Activated CD4-positive, CD25-positive, alpha-beta regulatory T cell treated with anti-CD3 and anti-CD28 coated beads, Interleukin-2, amount 50 U/mL, for 24 hours (primary cell): ENCODE data around the gene CNTN1.

Source experiments
- ATAC-seq, 2 donors: fragments of 150-1000 bp; cut with Tn5 transposase; one replicate each; pipeline ENCODE4 v1.10.0; 2021; ENCODE audit warnings: mild to moderate bottlenecking in 1 of 2, moderate library complexity in 1 of 2

Gene CNTN1

GRCh38 chr12:40864891-40865290 lies 172.7 kb downstream of the CNTN1 start:
- ATAC-seq, result no peak

DNA sequence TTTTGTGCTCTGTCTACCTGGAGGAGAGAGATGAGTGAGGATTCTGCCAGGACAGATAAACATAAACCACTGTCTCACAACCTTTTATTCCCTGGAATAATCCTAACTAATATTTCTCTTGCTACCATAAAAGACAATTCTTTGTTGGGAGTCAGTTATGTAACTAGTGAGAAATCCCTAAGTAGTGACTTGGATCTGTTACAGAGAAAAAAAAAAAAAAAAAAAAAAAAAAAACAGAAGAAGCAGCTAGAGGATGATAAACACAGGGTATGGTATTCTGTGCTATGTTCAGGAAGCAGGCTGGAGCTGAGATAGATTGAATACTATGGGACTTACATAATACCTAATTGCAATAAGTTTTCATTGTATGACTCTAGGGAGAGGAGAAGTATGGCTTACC lies 178.7 kb downstream of the CNTN1 start:
- no peak for ATAC-seq

DNA sequence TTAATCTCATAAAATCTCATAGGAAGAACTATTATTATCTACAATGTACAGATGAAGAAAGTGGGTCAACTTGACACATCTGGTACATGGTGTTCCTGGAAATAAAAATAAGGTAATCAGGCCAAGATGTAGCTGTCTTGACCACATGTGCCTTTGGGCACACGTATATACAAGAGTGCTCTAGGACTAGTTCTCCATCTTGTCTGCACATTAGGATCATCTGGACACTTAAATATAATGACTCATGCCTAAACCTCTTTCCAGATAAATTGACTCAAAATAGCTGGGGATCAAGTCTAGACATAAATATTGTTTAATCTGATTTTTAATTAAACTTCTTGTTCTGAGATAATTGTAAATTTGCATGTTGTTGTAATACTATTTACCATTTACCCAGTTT lies 182.6 kb downstream of the CNTN1 start:
- ATAC-seq, result no peak

DNA sequence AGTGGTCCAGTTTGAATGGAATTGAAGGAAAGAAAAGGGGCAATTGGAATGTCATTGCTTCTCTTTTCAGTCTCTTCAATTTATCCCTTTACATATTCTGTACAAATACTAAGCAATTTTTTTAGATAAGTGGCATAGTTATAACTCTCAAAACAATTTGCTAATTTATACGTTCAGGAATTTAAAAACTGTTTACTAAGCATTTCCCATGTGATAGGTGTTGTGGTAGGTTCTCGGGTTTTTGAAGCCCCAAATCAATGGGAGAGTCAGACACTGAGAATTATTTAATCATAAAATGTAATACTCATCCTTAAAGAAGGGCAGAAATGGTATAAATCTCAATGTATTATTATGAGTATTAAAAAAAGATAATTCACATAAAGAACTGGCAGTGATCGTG lies 197.1 kb downstream of the CNTN1 start:
- no peak for ATAC-seq

- ATAC-seq, result no peak
Observed at GRCh38 chr12:40892528-40892927, 200.3 kb downstream of the CNTN1 start.

DNA sequence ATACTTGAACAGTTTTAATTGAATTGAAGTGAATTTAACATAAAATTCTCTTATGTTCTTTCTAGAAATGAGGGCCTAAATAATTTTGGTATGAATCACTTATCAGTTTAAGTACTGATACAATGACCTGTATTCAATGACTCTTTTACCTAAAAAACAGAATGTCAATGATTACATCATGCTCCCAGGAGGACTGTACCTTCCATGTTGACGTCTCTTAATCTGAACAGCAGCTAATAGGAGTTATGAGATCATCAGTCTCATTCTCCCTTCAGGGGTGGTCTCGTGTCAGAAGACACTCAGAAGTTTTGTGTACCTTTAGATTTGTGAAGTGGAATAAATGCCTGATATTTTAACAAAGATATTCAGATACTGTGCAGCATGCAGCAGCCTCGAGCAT lies 206.3 kb downstream of the CNTN1 start:
- no peak for ATAC-seq

- no peak for ATAC-seq
Observed at GRCh38 chr12:40903040-40903439, 210.8 kb downstream of the CNTN1 start.

GRCh38 chr12:40907115-40907527 lies 214.9 kb downstream of the CNTN1 start:
- ATAC-seq, result no peak

GRCh38 chr12:40911676-40912075 lies 219.4 kb downstream of the CNTN1 start:
- no peak for ATAC-seq

- ATAC-seq, result no peak
Observed at GRCh38 chr12:40915172-40915571, 222.9 kb downstream of the CNTN1 start.

- no peak for ATAC-seq
Observed at GRCh38 chr12:40917561-40917960, 225.3 kb downstream of the CNTN1 start.

DNA sequence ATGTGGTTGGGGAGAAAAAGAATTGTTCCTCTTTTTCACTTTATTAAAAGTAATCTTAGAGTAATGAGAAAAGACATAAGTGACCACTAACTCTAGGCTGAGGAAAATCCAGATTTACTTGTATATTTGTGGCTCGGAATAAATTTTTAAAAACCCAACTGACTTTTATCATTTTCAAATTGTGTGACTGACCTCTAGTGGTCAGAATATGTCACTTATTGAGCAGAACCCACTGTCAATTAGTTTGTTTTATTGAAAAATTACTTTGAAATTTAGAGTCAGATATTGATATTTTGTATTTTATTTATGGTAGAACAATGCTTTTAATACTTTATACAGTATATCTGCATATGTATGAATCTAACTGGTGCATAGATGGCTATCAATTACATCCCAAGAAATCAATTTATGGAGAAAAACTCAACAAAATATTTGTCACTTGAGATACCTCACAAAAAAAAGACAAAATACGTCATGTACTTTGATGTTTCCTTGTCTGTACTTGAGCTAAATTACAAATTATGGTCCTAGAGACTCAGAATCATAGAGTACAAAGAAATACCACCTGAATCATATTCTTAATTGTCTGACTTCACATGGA lies 229.4 kb downstream of the CNTN1 start:
- no peak for ATAC-seq

DNA sequence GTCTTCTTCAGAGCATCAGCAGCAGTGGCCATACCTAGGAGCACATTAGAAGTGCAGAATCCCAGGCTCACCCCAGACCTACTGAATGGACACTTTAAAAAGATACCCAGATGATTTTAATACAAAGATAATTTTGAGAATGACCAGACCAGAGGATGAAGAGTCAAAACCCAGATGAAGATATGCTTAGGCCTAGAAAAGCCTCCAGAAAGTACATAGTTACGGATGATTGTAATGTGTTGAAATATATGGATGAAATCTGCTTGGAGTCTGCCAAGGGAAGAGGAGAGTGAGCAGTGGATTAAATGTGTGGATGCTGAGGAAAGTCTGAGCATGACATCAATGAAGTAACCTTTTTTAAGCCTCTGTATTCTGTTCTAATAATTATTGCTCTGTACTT lies 245.7 kb downstream of the CNTN1 start:
- no peak for ATAC-seq

GRCh38 chr12:40942326-40942725 lies 250.1 kb downstream of the CNTN1 start:
- ATAC-seq, result no peak

DNA sequence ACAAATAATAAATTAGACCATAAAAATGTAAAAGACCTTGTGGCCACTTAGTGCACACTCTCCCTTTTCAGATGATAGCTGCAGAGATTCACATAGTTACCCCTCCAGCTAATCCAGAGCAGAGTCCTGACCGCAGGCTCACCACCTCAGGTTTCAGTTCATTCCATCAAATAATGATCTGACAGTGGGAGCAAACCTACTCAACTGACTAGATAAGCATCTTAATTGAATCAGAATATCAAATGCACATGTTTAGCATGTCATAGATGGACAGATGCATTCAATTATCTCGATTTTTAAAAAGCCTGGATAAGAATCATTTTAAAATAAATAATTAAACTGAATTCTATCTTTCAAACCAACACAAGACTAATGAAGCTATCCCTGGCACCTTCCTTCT lies 253.5 kb downstream of the CNTN1 start:
- ATAC-seq, result no peak

- no peak for ATAC-seq
Observed at GRCh38 chr12:40946612-40947194, 254.5 kb downstream of the CNTN1 start.

GRCh38 chr12:40947797-40948196 lies 255.6 kb downstream of the CNTN1 start:
- no peak for ATAC-seq

- ATAC-seq, result no peak
Observed at GRCh38 chr12:40953076-40953475, 260.8 kb downstream of the CNTN1 start.

DNA sequence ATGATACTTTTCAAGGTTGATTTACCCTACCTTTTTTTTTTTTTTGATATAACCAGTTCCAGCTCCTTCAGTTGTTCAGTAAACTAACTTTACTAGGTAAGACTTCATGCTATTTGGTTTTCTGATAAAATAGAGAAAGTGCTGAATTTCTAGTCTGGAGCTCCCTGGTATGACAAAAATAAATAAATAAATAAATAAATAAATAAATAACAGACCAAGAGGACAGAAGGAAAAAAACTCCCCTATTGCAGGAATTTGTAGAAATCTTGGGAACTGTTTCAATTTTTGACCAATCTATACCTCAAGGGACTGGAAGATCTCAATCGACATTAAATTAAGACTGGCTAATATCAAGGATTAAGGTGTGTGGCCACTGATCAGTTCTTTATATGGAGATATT lies 265.2 kb downstream of the CNTN1 start:
- no peak for ATAC-seq

- ATAC-seq, result no peak
Observed at GRCh38 chr12:40959041-40959440, 266.8 kb downstream of the CNTN1 start.

- no peak for ATAC-seq
Observed at GRCh38 chr12:40963751-40964150, 271.5 kb downstream of the CNTN1 start.

DNA sequence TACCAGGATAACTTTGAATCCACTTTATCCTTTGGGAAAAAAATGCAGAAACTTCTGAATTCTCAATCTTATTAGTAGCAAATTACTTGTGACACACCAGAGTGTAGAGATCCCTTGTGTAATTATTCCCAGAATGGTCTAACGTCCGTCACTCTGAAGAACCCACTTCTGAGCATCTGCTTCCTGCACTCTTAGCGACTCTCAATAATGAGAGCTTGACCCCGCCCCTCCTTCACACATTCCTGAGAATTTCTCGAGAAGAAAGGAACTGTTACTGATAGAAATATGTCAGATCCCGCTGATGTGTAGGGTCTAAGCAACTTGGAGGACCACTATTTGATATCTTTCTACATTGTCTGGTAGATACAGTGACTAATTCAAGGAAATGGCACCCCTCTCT lies 277.6 kb downstream of the CNTN1 start:
- no peak for ATAC-seq

GRCh38 chr12:40970320-40970907 lies 278.2 kb downstream of the CNTN1 start:
- ATAC-seq, result no peak

DNA sequence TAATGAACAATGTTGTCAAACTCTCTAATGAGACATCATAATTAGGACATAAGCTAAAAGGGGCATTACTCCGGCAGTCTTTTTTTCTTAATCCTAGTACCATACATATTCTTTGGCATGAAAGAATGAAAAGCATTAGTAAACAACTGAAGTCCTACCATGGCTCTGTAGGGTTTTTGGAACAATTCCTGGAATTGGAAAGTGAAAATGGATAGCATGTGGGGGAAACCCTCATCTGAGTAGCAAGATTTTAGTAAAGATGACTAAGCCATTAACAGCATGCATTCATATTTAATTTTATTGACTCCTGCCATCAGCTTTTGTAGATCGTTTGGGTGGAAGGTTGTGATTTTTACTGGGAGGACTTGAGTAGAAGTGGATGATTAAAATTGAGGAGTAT lies 279.7 kb downstream of the CNTN1 start:
- no peak for ATAC-seq

GRCh38 chr12:40976546-40976945 lies 284.3 kb downstream of the CNTN1 start:
- ATAC-seq, result no peak
